NOMO-1 treated with DMSO at 0.1 percent for 48 hours (cell line): ENCODE data around the gene PCBP3.
"Not testable (repeated sequence)": the region's sequence is repeated elsewhere in the genome, so short reads cannot be mapped to it uniquely, and the experiment has no call there.

ENCODE experiments used
- DNase-seq: peaks from one replicate; lab custom pipeline; 2025; ENCODE audit not compliant: unreplicated experiment; lab: John Stamatoyannopoulos, UW

The PCBP3 gene

GRCh38 chr21:45887120-45887611 is 243.6 kb downstream of the PCBP3 start:
- DNase-seq = no peak

DNA sequence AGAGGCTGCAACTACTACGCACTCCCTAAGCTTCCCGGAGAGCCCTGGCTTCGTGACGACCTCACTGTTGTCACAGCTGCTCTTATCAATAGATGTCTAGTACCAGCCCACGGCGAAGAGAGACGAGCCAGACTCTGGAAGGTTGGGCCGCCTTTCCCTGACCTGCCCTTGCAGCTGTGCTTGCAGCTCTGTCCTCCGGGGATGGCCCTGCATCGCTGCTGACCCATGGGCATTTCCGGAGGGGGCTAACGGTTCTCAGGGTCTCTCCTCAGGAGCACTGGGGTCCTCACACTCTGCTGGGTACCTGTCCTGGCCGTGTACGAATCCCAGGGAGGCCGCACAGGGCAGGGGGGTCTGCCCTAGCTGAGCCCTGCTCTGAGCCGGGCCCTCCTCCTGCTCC is 244.3 kb downstream of the PCBP3 start:
- DNase-seq = no peak

GRCh38 chr21:45888386-45889009 is 245.0 kb downstream of the PCBP3 start:
- no peak for DNase-seq

- no peak for DNase-seq
Measured at GRCh38 chr21:45889256-45889655, 245.7 kb downstream of the PCBP3 start.

DNA sequence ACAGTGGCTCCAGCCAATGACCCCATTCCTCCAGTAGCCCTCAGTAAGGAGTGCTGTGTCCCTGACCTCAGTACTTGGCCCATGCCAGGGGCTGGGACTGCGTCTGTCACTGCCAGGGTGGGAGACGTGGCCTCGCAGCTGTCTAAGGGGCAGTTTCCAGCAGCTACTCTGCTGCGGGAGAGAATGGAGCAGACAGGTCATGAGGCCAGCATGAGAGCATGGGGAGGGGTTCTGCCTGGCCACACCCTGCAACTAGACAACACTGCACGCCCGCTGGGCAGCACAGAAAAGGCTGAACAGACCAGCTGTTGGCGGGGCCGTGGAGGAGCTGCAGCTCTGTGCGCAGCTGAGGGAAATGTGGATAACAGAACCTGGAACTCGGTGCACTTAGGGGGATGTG is 246.4 kb downstream of the PCBP3 start:
- no peak for DNase-seq

DNA sequence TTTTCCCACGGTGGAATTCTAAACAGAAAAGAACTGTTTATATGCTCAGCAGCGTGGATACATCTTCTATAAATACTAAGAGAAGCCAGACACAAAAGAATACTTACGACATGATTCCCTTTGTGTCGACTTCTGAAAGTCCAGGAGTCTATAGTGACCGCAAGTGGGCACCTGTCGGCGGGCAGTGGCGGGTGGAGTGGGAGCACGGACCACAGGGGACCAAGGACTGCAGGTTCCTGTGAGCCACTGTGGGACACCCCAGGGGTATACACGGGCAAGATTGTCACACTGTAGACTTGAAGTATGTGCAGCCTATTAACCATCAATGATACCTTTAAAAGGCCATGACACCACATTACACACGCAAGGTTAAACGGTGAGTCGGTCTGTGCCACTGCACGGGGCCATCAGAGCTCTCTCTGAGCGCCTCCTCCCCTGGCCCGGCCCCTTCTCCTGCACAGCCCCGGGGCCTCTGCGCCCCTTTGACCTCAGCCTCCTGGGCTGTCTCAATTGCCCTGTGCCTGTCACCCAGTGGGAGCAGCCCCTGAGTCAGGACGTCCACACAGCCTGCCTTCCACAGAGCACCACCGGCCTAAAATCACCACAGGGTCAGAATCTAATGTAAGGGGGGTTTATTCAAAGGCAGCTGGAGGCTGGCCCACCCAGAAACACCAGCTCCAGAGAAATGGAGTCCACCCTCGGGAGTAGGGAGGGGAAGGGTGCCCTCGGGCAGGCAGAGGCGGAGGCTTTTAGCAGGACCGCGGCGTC is 248.0 kb downstream of the PCBP3 start:
- no peak for DNase-seq

- DNase-seq = peak; percentile 91
Measured at GRCh38 chr21:45892156-45892915, 248.8 kb downstream of the PCBP3 start.

DNA sequence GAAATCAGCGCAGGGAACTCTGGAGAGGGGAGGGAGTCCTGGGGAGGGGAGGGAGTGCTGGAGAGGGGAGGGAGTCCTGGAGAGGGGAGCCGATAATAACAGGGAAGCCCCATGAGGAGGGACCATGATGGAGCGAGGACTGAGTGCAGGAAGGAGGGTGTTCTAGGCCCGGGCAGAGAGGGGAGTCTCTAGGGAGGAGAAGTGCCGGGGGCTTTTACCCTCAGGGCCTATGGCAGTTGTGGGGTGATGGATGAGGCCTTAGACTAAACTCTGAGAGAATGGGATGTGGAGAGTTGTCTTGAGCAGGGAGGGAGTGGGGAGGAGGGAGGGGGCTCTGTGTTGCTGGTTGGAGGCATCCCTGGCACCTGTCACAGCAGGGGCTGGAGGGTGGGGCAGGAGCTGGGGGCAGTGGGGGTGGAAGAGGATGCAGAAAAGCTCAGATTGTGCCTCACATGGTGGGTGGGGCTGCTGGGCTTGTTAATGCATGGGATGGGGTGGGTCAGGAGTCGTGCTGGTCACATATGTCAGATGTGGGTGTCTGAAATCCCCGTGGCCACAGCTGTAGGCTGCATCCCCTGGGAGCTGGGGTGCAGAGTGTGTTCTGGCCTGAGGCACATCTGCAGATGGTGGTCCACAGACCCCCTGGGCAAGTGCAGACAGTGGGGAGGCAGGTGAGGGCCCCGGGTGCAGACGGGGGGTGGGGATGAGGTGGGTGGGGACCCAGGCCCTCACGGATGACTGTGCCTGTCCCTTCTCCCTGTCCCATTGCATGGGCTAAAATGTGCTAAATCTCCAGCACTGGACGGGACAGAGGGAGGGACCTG is 249.6 kb downstream of the PCBP3 start:
- DNase-seq = no peak

DNA sequence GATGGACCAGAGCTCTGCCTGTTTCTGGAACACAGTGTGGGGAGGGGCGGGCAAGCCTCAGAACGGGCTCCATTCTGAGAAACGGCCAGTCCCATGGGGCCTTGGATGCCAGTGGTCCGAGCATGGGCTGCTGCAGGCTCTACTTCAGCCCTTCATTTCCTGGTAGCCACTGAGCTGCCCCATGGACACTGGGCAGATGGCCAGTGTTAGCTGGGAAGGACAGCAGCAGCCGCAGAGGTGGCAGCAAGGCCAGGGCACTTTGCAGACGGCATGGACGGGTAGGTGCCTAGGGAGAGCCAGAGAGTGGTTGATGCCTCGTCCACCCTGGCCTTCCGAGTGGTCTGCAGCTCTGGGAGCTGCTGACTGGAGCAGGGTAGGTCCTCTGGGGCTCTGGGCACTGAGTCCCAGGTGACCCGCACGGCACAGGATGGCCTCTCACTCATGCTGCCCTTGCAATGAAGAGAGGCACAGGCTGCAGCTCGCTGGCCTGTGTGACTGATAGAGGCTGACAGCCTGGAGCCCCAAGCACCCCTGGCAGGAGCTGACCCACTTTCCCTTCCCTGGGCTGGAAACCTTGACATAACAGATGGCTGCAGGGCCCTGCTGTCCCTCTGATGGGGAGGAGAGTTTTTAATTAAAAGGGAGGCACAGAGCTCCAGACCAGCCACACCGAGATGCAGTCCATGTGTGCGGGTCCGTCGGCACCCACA is 250.4 kb downstream of the PCBP3 start:
- DNase-seq = no peak

DNA sequence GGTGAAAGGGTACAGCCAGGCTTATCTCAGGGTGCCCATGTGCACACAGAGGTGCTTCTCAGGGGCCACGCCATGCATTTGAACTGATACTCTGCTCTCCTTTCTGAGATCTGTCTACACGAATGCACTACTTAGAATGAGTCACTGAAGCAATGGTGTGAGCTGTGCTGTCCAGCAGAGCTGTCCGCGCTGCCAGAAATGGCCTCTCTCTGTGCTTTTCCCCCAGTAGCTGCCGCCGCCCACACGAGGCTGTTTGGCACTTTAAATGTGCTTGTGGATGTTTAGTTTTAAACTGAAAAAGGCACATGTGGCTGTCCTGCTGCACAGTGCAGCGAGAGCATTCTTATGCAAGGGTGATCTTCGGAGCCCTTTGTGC is 250.9 kb downstream of the PCBP3 start:
- no peak for DNase-seq

DNA sequence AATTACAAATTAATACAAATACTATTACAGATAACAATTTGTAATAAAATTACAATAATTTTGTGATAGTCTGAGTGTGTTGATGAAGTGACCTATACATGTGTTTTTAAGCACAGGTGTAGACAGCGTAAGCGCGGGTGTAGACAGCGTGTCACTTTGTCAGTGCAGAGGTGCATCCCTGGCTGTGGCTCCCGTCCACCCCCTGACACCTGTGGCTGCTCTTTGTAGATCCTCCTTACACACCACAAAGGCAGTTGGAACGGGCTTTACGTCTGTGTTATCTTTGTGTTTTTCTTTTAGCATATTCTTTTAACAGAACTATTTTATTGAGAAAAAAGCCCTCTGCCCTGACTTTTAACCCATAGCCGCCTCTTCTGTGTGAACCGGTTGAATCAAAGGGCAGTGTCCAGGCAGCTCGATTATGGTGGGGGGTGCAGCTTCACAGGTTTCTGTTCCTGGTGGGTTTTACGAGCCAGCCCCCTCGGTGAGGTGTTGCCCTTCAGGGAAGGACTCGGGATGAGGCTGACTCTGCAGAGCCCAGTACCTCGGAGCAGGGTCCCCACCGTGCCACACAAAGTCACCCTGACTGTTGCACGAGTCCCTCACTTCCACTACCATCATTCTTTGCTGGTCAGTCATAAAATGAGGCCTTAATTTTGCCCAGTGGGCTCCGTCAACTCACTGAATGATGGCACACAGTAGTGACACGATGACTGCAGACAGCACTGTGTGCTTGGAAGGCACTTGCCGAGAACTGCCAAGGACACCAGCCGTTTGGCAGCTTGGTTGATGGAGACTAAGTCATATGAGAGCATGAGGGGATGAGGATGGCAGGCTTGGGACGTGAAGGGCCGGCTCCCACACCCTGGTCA is 251.6 kb downstream of the PCBP3 start:
- DNase-seq = no peak

DNA sequence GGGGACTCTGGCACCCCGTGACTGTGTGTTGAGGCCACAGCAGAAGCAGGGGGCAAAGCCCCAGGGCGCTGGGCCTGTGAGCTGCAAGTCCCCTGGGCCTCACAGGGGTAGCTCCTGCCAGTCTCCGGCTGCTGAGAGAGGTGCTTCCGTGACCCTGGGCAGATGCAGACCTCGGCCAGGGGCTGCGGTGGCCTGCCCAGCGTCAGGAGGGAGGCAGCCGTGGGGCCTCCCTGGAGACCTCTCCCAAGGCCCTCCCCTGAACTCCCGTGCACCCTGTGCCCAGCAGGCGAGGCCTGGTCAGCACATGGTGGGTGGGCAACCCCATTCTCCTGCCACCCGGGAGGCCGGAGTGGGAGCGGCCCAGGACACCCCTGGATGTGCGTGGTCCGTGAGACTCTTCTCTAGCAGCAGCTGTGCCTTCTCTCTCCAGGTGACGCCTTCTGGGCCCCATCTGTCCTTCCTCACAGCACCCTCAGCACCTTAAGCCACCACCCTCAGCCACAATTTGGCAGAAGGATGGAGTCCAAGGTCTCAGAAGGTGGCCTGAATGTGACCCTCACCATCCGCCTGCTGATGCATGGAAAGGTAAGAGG is 252.3 kb downstream of the PCBP3 start:
- no peak for DNase-seq

DNA sequence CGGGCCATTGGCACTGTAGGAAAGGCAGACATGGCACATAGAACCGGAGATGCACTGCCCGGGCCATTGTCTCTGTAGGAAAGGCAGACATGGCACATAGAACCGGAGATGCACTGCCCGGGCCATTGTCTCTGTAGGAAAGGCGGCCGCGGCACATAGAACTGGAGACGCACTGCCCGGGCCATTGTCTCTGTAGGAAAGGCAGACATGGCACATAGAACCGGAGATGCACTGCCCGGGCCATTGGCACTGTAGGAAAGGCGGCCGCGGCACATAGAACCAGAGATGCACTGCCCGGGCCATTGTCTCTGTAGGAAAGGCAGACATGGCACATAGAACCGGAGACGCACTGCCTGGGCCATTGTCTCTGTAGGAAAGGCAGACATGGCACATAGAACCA is 252.9 kb downstream of the PCBP3 start:
- DNase-seq = not testable (repeated sequence)

GRCh38 chr21:45897191-45898027 is 253.9 kb downstream of the PCBP3 start:
- DNase-seq = no peak

GRCh38 chr21:45898028-45898350 is 254.5 kb downstream of the PCBP3 start:
- DNase-seq = no peak

DNA sequence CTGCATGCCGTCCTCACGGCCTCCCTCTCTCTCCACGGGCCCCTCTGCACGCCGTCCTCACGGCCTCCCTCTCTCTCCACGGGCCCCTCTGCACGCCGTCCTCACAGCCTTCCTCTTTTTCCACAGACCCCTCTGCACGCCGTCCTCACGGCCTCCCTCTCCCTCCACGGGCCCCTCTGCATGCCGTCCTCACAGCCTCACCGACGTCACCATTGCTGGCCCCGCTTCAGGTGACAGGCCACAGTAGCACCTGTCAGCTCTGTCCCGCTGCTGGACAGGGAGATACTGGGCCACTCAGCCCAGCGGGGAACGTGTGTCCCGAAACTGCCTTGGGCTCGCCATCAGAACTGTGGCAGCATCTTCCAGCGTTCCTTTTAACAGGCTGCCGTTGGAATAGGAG is 255.3 kb downstream of the PCBP3 start:
- no peak for DNase-seq

DNA sequence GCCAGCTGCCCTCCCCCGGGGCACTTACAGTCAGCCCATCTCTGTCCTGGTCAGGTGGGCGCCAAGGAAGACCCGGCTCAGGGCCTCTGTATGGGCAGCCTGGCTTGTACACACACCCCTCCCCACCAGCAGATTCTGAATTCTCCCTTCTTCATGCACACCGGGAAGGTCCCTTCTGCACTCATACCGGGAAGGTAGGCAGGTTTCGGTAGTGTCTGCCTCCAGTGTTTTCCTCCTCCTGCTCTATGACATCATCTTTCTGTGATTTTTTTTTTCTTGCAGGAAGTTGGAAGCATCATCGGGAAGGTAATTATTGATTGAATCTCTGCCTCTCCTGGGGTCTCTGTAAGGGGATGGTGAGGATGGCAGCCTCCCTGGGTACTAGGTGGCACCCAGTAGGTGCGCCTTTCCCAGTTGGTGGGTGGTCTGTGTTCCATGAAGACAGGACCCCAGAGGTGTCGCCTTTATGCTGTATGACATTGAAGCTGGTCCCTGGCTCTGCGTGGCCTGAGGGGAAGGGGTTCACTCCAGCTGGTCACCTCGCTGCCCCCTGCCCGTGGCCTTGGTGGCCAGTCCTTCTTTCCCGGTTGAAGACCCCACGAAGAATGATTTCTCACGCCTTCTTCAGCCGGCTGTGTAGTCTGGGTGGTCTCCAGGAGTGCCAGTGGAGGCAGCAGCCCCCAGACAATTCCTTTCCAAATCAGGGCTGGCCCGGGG is 255.9 kb downstream of the PCBP3 start:
- no peak for DNase-seq
